GM21423 (cell line): ENCODE measurements around the gene CLP1.
"Not testable (repeated sequence)": the region's sequence is repeated elsewhere in the genome, so short reads cannot be mapped to it uniquely, and the experiment has no call there.

Experiments
- ATAC-seq: cut with Tn5 transposase; IDR thresholded peaks from one replicate; pipeline ENCODE4 v1.9.1; 2021; ENCODE audit warnings: mild to moderate bottlenecking, moderate library complexity; ENCODE audit not compliant: unreplicated experiment

CLP1 gene

DNA sequence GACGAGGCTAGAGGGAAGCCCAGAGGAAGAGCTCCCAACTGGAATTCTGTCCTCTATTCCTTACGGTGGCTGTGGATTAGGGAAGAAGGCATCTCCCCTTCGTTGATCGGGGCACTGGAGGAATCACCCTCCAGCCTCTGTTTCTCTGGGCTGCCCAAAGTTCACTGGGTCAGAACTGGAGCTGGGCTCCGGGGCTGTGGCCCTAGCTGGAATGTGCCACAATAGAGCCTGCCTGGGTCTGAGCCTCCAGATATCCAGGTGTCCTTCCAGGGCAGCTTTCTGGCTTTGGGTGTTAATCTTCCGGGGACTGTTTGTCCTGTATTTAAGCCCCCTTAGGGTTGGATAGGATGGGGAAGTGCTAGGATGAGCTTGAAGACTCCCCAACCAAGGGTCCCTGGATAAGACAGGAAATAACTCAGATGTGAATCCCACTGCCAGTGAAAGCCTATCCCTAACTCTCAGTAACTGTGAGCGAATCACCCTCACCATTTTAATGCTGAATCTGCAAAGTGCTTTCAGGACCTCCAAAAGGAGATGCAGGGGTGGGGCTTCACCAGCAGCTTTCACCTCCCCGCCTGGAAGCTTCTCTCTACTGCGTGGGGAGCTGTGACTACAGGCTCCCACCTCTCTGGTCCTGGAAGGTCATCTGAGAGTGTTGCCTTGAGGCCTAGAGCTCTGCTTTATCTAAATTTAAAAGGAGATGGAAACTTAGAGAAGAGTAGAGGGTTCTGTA is 17.3 kb upstream of the CLP1 start:
- no peak for ATAC-seq

DNA sequence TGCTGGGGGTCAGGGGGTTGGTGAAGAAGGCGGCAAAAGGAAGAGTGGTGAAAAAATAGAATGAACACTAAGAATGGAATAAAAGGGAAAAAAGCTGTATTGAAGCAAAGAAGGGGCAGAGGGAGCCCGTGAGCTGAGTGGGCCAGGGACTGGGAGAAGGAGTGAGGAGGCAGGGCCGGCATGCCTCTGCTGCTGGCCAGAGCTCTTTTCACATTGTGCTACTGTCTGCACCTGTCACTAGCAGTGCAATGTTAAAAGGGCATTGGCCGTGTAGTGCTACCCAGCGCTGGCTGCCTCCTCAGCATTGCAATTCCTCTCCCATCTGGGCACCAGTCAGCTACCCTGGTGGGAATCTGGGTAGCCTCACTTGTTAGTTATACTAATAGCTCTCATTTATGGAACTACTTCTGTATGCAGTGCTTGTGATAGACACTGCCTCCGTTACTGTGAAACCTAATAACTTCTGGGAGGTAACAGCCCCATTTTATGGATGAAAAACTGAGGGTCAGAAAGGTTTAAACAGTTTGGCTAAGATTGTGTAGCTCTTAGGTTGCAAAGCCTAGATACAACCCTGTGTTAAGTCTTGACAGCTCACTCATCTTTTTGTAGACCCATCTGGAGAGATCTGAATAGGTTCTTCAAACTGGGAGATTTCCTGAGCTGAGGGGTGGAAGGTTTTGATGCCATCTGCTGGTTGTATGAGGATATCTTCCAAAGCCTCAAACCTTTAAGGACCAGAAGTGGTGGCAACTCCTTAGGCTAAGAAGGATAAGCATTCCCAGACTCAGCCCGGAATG is 16.4 kb upstream of the CLP1 start:
- no peak for ATAC-seq

DNA sequence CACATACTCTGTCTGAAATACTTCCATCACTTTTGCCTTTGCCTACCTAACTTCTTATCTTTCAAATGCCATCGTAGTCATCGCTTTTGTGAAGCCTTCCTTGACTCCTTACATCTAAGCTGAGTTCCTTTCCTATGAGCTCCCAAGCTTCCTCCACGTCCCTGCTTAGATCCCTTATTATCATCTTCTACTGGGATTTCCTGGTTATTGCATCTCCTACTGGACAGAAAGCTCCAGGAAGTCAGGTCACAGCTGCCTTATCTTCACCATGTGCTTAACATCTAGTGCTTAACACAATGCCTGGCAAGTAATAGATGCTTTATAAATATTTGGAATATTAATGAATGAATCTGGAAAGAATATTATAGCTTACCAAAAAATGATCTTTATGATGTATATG is 13.8 kb upstream of the CLP1 start:
- ATAC-seq = no peak

DNA sequence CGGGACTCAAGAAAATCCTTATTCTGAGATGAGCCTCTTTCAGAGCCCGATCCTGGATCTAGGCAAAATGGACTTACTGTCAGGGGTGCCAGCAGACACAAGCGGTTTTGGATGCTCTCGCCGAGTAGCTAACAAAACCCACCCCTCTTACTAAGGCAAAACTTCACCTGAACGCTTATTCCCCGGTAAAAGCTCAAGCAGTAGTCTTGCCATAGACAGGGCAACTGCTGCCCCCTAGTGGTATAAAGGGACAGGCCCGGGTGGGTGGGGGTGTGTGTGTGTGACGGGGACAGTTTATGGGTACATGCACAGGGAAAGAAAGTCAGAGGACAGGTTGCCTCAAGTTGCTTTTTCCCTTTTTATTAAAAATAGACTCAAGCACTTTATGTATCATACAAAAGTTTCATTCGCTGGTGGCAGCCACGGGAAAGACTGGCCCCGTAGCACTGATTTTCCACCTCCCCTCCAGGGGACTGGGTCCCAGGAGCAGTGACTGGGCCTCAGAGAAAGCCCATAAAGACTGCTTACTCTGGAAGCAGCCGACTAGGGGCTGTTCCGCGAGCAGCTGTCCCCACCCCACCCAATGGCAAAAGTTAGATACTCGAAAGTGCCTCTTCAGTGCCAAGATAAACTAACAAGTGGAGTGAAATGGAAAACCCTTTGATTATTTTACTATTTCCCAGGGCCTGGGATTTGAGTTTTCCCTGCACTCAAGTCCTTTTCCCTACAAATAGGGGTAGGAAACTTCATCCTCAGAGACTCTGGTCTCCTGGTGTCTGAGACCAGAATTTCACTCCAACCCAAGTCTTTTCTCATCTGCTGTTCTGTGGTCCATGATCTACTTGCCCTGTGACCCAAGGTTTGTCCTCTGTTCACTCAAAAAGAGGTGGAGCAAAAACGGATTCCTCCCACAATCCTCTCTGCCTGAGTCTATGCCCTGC is 12.5 kb upstream of the CLP1 start:
- peak; percentile 47 for ATAC-seq

DNA sequence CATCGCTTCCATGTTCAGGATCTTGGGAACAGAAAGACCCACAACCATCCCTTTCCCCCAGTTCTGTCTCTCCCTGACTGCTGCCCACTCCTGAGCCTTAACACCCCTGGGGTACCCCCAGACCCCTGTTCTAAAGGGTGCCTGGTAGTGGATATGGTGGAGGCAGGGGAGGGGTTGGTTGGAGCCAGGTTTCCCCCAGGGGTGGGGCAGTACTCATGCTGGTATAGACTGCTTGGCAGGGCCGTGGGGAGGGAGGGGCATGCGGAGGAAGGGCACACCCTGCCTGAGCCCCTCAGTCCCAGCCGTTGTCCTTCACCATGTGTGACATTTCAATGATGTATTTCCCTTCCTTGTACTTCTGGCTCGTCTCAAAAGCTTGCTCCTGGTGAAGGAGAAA is 11.9 kb upstream of the CLP1 start:
- ATAC-seq = no peak

DNA sequence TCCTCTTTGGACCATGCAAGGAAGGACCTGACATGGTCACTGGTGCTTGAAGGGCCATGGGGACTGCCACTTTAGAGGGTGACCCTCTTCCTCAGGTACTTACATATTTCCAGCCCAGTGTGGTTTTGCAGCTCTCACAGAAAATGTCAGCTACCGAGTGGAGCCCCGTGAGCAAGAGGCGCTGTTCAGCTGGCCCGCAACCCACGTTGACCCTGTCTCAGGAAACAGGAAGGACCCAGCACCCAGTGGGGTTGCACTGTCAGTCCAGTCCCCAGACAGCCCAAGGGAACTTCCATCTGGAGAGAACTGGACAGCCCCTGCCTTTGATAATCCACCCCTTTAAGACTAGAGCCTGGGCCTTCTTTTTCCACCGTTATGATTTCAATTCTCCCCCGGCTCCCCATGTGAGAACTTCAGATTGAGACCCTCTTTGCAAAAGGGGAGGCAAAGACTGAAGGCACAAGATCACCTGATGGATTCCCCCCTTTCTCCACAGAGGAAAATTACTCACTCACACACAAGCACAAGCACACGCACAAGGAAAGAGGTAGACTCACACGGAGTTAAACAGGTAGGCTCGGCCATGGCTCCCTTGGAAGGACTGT is 11.3 kb upstream of the CLP1 start:
- ATAC-seq = no peak

DNA sequence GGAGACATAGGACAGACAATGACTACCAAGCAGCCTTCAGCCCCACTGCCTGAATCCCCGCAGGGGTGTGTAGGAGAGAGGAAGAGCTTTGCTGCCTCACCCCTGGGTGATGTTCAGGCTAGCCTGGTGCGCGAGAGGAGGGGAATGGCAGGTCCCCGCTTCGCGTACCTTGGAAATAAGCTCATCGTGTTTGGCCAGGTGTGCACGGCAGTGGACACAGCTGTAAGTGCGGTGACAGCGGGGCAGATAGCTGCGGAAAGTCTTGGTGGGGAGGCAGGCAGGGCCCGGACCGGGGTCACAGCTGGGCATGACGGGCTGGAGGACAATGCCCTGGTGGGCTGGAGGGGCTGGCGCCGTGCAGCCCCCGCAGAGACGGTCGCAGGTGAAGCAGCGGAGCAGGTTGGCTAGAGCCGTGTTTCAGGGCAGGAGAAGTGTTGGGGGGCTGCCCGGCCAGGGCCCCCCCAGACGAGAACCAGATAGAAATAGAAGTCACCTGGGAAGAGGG is 10.7 kb upstream of the CLP1 start:
- ATAC-seq = no peak

DNA sequence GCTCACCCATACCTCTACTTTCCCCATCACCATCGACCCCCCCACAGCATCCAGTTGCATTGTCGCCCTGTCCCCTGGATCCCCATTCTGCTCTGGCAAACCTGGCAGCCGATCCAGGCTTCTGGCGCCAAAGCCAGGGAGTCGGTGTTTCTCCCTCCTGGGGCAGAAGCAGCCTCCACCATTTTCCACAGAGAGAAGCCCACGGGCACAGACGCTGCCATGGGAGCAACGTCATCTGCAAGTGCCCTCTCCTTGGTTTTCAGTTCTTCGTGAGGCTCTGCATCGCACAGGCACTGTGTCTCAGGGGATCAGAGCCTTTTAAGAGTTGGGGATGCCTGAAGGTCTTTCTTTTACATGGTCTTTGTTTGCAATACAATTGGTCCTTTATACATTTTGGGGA is 10.2 kb upstream of the CLP1 start:
- no peak for ATAC-seq

DNA sequence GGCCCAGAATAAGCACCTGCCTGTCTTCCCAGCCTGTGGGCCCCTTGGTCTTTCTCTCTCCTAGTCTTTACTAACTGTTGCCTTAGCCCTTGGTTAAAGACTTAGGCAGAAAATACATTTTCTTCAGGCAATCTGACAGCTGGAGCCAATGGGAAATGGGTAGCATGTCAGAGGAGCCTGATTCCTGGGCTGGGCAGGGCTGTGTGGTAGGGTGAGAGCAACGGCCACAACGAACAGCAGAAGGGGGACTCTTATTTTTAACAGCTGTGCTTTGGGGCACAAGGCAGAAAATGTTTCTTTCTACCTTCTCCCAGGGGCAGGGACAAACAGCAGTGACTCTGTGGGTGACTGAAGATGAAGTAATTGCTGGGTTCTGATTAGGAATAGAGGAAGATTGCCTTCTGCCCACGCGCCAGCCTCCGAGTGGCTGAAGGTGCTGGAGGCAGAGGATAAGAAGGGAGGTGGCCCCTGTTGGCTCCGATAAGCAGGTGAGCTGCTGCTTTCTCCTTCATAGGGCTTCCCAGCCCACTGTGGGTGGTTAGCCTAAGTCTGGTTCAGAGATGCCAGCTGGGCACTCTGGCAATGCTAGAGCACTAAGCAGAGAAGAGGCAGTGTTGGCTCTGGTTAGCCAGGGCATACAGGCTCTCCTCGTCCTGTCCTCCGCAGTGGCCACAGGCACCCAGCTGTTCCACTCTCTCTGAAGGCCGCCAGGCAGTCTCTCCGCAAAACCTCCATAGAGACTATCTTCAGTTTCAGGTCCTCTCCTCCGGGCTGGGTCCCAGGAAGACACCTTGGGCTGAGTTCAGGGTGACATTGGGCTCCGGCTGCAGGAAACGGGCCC is 9.4 kb upstream of the CLP1 start:
- peak; percentile 29 for ATAC-seq

DNA sequence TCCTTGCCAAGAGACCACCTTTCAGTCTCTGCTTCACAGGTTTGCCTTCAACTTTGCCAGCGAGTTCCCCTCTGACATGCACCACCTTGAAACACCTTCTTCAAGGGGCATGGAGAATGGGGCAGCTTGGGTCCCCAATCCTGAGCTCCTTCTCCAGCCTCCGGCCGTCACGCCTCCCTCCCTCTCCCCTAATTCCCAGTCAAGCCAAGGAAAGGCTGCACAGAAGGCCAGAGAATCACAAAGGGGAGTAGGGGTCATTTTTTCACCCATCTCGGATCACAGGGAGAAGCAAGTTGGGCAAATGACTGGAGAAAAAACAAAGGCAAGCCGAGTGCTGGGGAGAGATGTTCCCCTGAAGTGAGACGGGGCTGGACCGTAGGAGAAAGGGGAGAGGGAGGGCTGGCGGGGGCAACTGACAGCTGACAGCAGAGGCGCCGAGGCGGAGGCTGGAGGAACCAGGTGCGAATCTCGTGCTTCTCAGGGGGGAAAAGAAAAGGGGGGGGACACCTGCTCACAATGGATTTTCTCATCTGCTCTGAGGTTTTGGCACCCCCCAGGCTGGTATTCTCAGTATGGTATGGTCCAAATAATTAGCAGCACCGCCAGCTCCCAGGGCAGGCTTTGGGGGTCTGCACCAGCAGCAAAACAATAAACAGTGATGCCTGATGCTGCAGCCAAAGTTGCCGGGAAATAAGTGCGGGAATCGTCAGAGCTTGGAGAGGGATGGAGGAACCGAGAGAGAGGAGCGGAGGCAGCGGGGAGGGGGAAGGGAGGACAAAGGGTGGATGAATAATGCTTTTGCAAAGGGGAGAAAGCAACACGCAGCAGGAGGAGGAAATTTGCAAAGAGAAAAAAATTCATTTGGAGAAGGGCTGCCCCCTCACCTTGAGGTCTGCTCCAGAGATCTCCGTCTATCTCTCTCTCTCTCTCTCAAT is 8.5 kb upstream of the CLP1 start:
- no peak for ATAC-seq

DNA sequence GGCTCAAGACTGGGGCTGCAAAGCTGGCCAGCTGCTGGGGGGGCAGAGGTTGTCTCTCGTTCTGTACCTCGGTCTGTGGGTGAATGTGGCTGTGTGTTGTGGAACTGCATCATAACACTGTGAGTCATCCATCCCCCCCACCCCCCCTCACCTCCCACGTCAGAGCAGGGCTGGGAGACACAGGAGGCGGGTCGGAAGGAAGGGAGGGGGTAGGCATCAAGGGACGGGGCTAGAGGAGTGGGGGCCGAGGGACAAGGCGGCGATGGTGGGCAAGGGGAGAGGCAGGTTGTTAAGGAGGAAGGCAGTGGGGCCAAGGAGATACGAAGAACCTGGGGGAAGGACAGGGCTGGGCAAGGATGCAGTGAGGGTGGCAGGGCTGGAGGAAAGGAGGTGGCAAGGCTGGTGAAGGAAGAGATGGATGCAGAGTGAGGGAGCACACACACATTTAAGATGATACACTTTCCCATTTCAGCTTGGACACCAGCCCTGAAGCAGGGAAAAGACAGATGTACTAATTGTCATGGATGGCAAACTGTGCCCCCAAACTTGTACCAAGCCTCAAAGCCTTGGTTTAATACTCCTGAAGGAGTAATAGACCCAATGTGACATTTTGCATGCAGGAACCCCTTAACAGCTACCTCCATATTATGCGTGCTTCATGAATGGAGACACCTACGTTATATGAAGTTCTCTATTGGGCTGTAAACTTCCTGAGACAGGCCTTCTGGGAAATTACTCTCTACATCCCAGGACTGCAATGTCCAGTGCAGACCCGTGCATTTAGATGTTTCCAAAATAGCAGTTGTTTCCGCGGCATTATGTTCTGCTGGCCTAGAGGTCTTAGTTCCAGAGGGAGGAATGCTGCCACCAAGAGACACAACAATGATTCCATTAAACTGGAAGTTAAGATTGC is 7.5 kb upstream of the CLP1 start, which contains the start of gene YPEL4:
Gene YPEL4 (minus strand): TSS at position 87 of the 913 bp plus-strand sequence. CDS start 2,805 bp downstream, outside the sequence.
- no peak for ATAC-seq

DNA sequence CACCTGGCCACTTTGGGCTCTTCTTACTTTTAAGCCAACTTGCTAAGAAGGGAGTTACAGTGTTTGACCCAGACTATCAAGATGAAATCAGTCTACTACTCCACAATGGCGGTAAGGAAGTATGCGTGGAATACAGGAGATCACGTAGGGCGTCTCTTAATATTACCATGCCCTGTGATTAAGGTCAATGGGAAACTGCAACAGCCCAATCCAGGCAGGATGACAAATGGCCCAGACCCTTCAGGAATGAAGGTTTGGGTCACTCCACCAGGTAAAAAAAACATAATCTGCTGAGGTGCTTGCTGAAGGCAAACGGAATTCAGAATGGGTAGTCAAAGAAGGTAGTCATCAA is 6.8 kb upstream of the CLP1 start:
- ATAC-seq = no peak

DNA sequence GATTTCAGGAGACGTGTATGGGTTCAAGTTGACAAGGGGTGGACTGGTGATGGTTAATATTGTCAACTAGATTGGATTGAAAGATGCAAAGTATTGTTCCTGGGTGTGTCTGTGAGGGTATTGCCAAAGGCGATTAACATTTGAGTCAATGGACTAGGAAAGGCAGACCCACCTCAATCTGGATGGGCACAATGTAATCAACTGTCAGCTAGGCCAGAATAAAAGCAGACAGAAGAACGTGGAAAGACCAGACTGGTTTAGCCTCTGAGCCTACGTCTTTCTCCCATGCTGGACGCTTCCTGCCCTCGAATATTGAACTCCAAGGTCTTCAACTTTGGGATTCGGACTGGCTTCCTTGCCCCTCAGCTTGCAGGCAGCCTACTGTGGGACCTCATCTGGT is 6.2 kb upstream of the CLP1 start:
- no peak for ATAC-seq

DNA sequence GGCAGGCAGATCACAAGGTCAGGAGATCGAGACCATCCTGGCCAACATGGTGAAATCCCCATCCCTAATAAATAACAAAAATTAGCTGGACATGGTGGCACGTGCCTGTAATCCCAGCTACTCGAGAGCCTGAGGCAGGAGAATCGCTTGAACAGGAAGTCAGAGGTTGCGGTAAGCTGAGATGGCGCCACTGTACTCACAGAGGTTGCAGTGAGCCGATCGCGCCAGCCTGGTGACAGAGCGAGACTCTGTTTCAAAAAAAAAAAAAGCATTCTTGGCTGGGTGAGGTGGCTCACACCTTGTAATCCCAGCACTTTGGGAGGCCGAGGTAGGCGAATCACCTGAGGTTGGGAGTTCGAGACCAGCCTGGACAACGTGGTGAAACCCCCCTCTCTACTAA is 5.3 kb upstream of the CLP1 start:
- ATAC-seq = not testable (repeated sequence)

DNA sequence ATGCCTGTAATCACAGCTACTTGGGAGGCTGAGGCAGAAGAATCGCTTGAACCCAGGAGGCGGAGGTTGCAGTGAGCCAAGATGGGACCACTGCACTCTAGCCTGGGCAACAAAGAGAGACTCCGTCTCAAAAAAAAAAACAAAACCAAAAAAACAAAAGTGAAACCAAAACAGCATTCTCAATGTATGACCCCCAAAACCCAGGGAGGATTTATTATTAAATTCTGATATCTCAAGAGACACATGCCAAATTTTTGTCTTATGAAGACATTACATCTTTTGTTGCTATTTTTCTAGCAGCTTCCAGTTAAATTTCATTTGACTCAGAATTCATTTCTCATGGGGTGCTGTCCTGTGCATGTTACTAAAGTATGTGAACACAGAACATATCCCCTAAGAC is 4.9 kb upstream of the CLP1 start:
- no peak for ATAC-seq

DNA sequence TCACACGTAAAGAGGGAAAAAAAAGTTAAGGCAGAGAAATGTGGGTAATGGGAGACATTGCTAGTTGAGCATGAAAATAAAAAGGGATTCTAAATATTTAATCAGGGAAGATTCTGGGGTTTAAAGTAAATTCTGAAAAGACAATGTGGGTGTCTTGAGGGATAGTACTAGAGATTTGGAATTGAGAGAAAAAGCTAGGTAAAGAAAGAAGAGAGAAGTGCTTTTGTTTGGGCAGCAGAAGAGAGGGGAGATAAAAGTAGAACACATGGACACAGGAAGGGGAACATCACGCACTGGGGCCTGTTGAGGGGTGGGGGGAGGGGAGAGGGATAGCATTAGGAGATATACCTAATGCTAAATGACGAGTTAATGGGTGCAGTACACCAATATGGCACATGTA is 4.4 kb upstream of the CLP1 start:
- no peak for ATAC-seq

DNA sequence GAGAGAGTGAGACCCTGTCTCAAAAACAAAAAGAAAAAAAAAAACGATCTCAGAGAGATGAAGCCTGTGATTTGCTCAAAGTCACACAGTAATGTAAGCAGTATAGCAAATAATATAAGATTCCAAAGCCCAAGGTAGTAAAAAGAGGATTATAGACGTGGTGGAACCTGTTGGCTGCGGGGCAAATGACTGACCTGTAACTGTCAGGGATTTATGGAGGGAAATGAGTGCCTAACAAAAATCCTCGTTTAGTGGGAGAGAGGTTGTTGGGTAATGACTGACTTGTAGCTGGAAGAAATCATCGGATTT is 723 bp upstream of the CLP1 start:
- no peak for ATAC-seq

DNA sequence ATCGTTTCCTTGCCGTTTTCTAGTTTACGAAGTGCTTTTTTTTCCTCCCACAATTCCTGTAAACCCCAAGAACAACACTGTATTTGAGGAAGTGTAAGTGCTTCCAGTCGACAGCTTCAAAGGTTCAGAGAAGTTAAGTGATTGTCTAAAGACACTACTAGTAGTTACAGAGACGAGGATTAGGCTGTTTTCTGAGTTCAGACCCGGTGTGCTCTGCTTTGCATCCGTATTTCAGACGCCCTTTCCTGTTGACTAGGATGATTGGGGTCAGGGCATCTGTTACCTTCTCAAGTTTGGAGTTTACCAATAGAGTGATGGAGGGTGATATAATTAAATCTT is 430 bp downstream of the CLP1 start:
- no peak for ATAC-seq
